GM12874 (cell line): ENCODE data around the gene KIT.

ENCODE experiments used
- CTCF ChIP-seq: IDR thresholded peaks from 2 replicates; pipeline ENCODE4 v1.5.1; 2011; ENCODE audit warnings: low read depth, mild to moderate bottlenecking, control low read depth, low read length, moderate library complexity; ENCODE audit not compliant: insufficient read depth

Gene KIT

DNA sequence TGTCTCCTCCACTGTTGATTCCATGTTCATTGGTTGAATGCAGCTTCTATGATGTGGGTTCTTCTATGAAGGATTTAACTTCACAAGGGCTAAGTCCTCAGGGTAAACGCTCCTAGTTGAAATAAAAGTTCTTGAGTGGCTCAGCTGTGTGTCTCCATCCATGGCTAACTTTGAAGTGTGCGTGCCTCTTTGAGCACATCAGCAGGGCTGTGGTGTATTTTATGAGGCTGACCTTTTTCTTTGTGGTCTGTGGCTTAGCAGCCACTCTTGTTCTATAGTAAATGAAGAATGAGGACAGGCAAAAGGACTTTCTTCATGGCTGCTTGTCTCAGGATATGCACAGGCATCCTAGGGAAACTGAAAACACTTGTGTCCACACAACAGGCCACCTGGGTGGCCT lies 88.5 kb downstream of the KIT start:
- no peak for TF ChIP-seq CTCF

DNA sequence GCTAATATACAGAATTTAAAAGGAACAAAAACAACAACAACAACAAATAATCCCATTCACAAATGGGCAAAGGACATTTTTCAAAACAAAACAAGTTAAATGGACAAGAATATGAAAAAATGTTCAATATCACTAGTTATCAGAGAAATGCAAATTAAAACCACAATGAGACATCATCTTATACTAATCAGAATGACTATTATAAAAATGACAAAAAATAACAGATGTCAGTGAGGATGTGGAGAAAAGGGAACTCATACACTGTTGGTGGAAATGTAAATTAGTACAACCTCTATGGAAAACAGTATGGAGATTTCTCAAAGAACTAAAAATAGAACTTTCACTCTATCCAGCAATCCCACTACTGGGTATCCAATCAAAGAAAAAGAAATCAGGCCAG lies 92.6 kb downstream of the KIT start:
- TF ChIP-seq CTCF, result no peak

DNA sequence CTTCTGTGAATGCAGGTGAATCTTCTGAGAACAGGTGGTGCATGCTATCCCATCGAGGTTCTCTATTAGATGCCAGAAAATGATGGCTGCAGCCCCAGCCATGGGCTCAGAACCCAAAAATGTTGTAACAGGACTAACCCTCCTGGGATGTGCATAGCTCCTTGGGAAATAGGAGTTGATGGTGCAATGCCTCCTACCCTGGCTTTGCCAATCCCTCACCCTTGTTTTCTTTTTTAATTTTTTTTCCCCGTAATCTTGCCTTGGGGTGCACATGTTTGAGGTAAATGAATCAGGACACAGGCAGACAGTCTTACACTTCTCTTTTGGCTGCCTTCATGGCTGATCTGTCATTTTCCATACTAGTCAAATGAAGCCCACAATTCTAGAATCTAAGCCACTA lies 96.6 kb downstream of the KIT start:
- no peak for TF ChIP-seq CTCF

- no peak for TF ChIP-seq CTCF
Observed at GRCh38 chr4:54764476-54764875, 106.7 kb downstream of the KIT start.

DNA sequence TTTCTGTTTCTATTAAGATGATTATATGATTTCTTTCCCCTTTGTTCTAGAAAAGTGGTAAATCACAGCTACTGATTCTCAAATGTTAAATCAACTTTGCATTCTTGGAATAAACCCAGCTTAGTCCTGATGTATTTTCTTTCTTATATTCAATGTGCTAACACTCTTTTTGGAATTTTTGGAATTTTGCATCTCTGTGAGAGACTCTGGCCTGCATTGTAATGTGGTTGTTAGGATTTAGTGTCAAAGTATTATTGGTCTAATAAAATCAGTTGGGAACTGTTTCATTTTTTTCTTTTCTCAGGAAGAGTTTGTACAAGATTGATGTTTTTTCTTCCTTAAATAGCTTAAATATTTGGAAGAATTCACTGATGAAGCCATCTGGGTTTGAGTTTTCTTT lies 109.6 kb downstream of the KIT start:
- TF ChIP-seq CTCF, result no peak

DNA sequence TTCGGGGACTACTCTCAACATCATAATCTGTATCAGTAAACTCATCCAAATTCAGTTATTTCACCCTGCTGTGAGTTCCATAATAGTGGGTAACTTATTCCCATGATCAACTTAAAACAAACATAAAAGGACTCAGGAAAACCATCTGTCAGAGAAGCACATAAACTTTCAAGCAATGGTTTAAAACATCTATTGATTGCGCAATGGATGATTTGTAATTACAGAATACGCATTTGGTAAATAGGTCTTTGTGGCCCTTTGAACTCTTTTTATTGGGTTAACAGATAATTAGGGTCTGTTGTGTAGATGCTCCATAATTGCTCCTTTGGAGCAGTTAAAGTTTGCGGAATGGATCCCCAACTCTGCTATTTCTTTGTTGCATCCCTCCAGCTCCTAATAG lies 115.3 kb downstream of the KIT start:
- no peak for TF ChIP-seq CTCF

- TF ChIP-seq CTCF, result no peak
Observed at GRCh38 chr4:54779036-54779435, 121.3 kb downstream of the KIT start.
